Stimulated activated CD4-positive, alpha-beta T cell treated with anti-CD3 and anti-CD28 coated beads, Interleukin-2, amount 100 ng/mL, for 48 hours (primary cell): ENCODE results near the gene ZNF81.
"Not testable (repeated sequence)": the region's sequence is repeated elsewhere in the genome, so short reads cannot be mapped to it uniquely, and the experiment has no call there.

Source experiments
- DNase-seq, 2 donors: peaks; one replicate each; pipeline ENCODE4 v3.0.0-alpha.2; 2020

ZNF81 gene

GRCh38 chrX:47836164-47837072 lies at the start of gene ZNF81:
Gene ZNF81 (plus strand): TSS chrX:47836902. CDS start chrX:47846268, 9,366 bp downstream.
- peak; percentile 78 to 80 for DNase-seq

- no peak for DNase-seq
Observed at GRCh38 chrX:47796433-47796906, 40.2 kb upstream of the ZNF81 start.

- no peak for DNase-seq
Observed at GRCh38 chrX:47797084-47797483, 39.6 kb upstream of the ZNF81 start.

GRCh38 chrX:47798861-47799260 lies 37.8 kb upstream of the ZNF81 start:
- DNase-seq: no peak

- no peak for DNase-seq
Observed at GRCh38 chrX:47802589-47802988, 34.1 kb upstream of the ZNF81 start.

- DNase-seq: not testable (repeated sequence)
Observed at GRCh38 chrX:47803103-47803502, 33.6 kb upstream of the ZNF81 start.

GRCh38 chrX:47804315-47804714 lies 32.4 kb upstream of the ZNF81 start:
- no peak for DNase-seq

- not testable (repeated sequence) for DNase-seq
Observed at GRCh38 chrX:47805844-47806243, 30.9 kb upstream of the ZNF81 start.

- not testable (repeated sequence) for DNase-seq
Observed at GRCh38 chrX:47806415-47807271, 30.1 kb upstream of the ZNF81 start.

- DNase-seq: not testable (repeated sequence)
Observed at GRCh38 chrX:47807272-47807538, 29.5 kb upstream of the ZNF81 start.

GRCh38 chrX:47807548-47807947 lies 29.2 kb upstream of the ZNF81 start:
- no peak for DNase-seq

- DNase-seq: no peak
Observed at GRCh38 chrX:47808904-47809788, 27.6 kb upstream of the ZNF81 start.

GRCh38 chrX:47814851-47815250 lies 21.9 kb upstream of the ZNF81 start:
- no peak for DNase-seq

GRCh38 chrX:47815901-47816845 lies 20.5 kb upstream of the ZNF81 start:
- DNase-seq: no peak

GRCh38 chrX:47817421-47817820 lies 19.3 kb upstream of the ZNF81 start:
- no peak for DNase-seq

- no peak for DNase-seq
Observed at GRCh38 chrX:47817897-47818296, 18.8 kb upstream of the ZNF81 start.

- DNase-seq: no peak
Observed at GRCh38 chrX:47828984-47829383, 7.7 kb upstream of the ZNF81 start.

GRCh38 chrX:47831788-47832187 lies 4.9 kb upstream of the ZNF81 start:
- peak; percentile 28 to 46 for DNase-seq

GRCh38 chrX:47838361-47838760 lies 1.7 kb downstream of the ZNF81 start:
- no peak for DNase-seq

- DNase-seq: no peak
Observed at GRCh38 chrX:47840111-47840510, 3.4 kb downstream of the ZNF81 start.

- DNase-seq: no peak
Observed at GRCh38 chrX:47843363-47843762, 6.7 kb downstream of the ZNF81 start.

- DNase-seq: no peak
Observed at GRCh38 chrX:47844117-47844516, 7.4 kb downstream of the ZNF81 start.
